Measurements from ENCODE around the gene RNF43.
A peak's percentile ranks its signal among the peaks of the same experiment; 100 is the strongest.

RNF43 gene

DNA sequence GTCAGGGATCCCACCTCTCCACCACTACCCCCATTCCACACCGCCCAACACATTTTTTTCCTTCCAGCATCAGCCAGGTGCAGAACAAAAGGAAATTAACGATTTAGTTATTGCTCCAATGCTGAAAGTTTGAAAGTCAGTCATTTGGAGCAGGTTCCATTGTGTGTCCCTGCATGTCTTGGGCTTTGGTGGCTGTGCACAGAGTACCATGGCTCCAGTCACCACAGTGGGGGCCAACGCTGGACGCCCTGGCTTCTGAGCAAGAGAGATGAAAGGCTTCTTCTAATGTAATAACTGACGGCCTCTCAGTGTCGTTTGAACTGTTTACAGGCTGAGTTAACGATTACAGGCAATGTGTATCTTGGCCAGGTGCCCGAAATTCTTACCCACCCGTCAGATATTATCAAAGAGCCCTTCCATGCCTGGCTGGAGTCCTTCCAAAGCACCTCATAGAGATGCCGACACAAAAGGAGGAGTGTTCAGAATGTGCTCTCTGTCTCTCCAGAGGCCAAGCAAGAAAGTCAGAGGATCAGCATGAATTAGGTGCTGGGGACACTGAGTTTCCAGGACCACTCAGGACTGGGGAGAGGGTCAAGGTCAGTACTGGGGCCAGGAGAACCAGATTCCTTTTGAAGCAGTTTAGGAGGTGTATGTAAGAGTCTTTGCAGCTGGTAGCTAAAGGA, 25.9 kb downstream of the RNF43 start:
- Histone ChIP-seq H3K9ac (ENCODE audit: low read length) (no peak overlapping the region), H3K4me3 (ENCODE audit: low read depth, low read length) (no peak overlapping the region), H3K9me3 (ENCODE audit: control insufficient read depth, insufficient read depth, low read depth, low read length) (no peaks in the 10 kb centered on the region), H3K4me1 (ENCODE audit: control insufficient read depth, insufficient read depth, low read length) (peaks cover 41% of the 10 kb centered on the region), H3K27ac (ENCODE audit: low read depth, low read length) (no peak overlapping the region), H3K27me3 (ENCODE audit: control insufficient read depth, insufficient read depth, low read length) (no peaks in the 10 kb centered on the region; the same call in 1 of the 2 replicates), H3K36me3 (ENCODE audit: control insufficient read depth, insufficient read depth, low read length) (no peaks in the 10 kb centered on the region)

GRCh38 chr17:58390884-58391283, 26.4 kb downstream of the RNF43 start:
- Histone ChIP-seq H3K4me1 (ENCODE audit: control insufficient read depth, insufficient read depth, low read length) (peaks cover 36% of the 10 kb centered on the region), H3K4me3 (ENCODE audit: low read depth, low read length) (no peak overlapping the region), H3K9ac (ENCODE audit: low read length) (no peak overlapping the region), H3K36me3 (ENCODE audit: control insufficient read depth, insufficient read depth, low read length) (no peaks in the 10 kb centered on the region), H3K27me3 (ENCODE audit: control insufficient read depth, insufficient read depth, low read length) (no peaks in the 10 kb centered on the region; the same call in 1 of the 2 replicates), H3K9me3 (ENCODE audit: control insufficient read depth, insufficient read depth, low read depth, low read length) (no peaks in the 10 kb centered on the region), H3K27ac (ENCODE audit: low read depth, low read length) (no peak overlapping the region)

GRCh38 chr17:58388302-58389190, 28.8 kb downstream of the RNF43 start:
- no peak overlapping the region for H3K27ac ChIP-seq (ENCODE audit: low read depth, low read length)
- peak overlapping the region; percentile 36 for H3K4me3 ChIP-seq (ENCODE audit: low read depth, low read length)

GRCh38 chr17:58387834-58388233, 29.5 kb downstream of the RNF43 start:
- Histone ChIP-seq H3K9me3 (ENCODE audit: control insufficient read depth, insufficient read depth, low read depth, low read length) (no peaks in the 10 kb centered on the region), H3K36me3 (ENCODE audit: control insufficient read depth, insufficient read depth, low read length) (no peaks in the 10 kb centered on the region), H3K27ac (ENCODE audit: low read depth, low read length) (no peak overlapping the region), H3K4me1 (ENCODE audit: control insufficient read depth, insufficient read depth, low read length) (peaks cover 44% of the 10 kb centered on the region), H3K27me3 (ENCODE audit: control insufficient read depth, insufficient read depth, low read length) (no peaks in the 10 kb centered on the region), H3K9ac (ENCODE audit: low read length) (no peak overlapping the region), H3K4me3 (ENCODE audit: low read depth, low read length) (no peak overlapping the region)

More at GRCh38 chr17:58388302-58389190, 28.8 kb downstream of the RNF43 start:
- Histone ChIP-seq H3K4me1 (ENCODE audit: control insufficient read depth, insufficient read depth, low read length) (peaks cover 44% of the 10 kb centered on the region), H3K9me3 (ENCODE audit: control insufficient read depth, insufficient read depth, low read depth, low read length) (no peaks in the 10 kb centered on the region), H3K27me3 (ENCODE audit: control insufficient read depth, insufficient read depth, low read length) (no peaks in the 10 kb centered on the region), H3K9ac (ENCODE audit: low read length) (no peak overlapping the region), H3K36me3 (ENCODE audit: control insufficient read depth, insufficient read depth, low read length) (no peaks in the 10 kb centered on the region)

DNA sequence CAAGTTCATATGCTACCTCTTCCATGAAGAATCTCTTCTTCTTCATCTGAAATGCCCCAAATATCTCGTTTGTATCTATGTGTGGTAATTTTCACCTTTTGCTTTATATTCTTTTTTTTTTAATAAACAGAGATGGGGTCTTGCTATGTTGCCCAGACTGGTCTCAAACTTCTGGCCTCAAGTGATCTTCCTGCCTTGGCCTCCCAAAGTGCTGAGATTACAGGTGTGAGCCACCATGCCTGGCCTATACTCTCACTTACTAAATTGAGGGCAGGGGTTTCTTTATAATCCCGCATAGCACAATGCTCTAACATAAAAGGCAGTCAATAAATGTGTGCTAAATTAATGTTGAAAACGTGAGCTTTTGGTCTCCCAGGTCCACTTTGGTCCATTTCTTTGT, 30.6 kb downstream of the RNF43 start:
- no peak overlapping the region for H3K4me3 ChIP-seq (ENCODE audit: low read depth, low read length)
- no peaks in the 10 kb centered on the region for H3K9me3 ChIP-seq (ENCODE audit: control insufficient read depth, insufficient read depth, low read depth, low read length)
- no peaks in the 10 kb centered on the region for H3K27me3 ChIP-seq (ENCODE audit: control insufficient read depth, insufficient read depth, low read length)

GRCh38 chr17:58385359-58385899, 31.9 kb downstream of the RNF43 start:
- Histone ChIP-seq H3K27ac (ENCODE audit: low read depth, low read length) (no peak overlapping the region), H3K4me1 (ENCODE audit: control insufficient read depth, insufficient read depth, low read length) (peaks cover 43% of the 10 kb centered on the region), H3K27me3 (ENCODE audit: control insufficient read depth, insufficient read depth, low read length) (no peaks in the 10 kb centered on the region), H3K36me3 (ENCODE audit: control insufficient read depth, insufficient read depth, low read length) (no peaks in the 10 kb centered on the region), H3K9ac (ENCODE audit: low read length) (no peak overlapping the region), H3K9me3 (ENCODE audit: control insufficient read depth, insufficient read depth, low read depth, low read length) (no peaks in the 10 kb centered on the region), H3K4me3 (ENCODE audit: low read depth, low read length) (no peak overlapping the region)

More for the DNA sequence above, 30.6 kb downstream of the RNF43 start:
- H3K27ac ChIP-seq (ENCODE audit: low read depth, low read length) = no peak overlapping the region
- H3K36me3 ChIP-seq (ENCODE audit: control insufficient read depth, insufficient read depth, low read length) = no peaks in the 10 kb centered on the region
- peaks cover 44% of the 10 kb centered on the region for H3K4me1 ChIP-seq (ENCODE audit: control insufficient read depth, insufficient read depth, low read length)
- no peak overlapping the region for H3K9ac ChIP-seq (ENCODE audit: low read length)

DNA sequence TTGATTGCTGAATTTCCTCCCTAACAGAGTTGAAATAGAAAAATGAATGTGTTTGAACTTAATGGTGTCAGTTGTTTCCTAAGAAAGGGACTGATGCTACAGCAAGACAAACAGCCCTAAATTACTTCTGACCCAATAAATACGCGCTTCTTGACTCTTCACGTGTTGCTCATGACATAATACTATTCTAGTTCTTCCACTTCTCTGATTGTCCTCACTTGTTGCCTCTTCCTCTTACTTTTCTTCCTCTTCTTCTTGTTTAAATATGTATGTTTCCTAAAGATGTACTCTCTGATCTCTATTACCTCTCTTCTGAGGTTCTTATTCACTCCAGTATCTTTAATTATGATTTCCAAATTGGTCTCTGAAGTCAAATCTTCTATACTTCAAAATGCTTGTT, 32.4 kb downstream of the RNF43 start:
- Histone ChIP-seq H3K27ac (ENCODE audit: low read depth, low read length) (no peak overlapping the region), H3K4me1 (ENCODE audit: control insufficient read depth, insufficient read depth, low read length) (peaks cover 42% of the 10 kb centered on the region), H3K36me3 (ENCODE audit: control insufficient read depth, insufficient read depth, low read length) (no peaks in the 10 kb centered on the region), H3K9me3 (ENCODE audit: control insufficient read depth, insufficient read depth, low read depth, low read length) (no peaks in the 10 kb centered on the region), H3K4me3 (ENCODE audit: low read depth, low read length) (no peak overlapping the region), H3K27me3 (ENCODE audit: control insufficient read depth, insufficient read depth, low read length) (no peaks in the 10 kb centered on the region), H3K9ac (ENCODE audit: low read length) (no peak overlapping the region)

- H3K9me3 ChIP-seq (ENCODE audit: control insufficient read depth, insufficient read depth, low read depth, low read length) = no peaks in the 10 kb centered on the region
- no peaks in the 10 kb centered on the region for H3K27me3 ChIP-seq (ENCODE audit: control insufficient read depth, insufficient read depth, low read length)
- H3K27ac ChIP-seq (ENCODE audit: low read depth, low read length) = no peak overlapping the region
- no peaks in the 10 kb centered on the region for H3K36me3 ChIP-seq (ENCODE audit: control insufficient read depth, insufficient read depth, low read length)
- H3K9ac ChIP-seq (ENCODE audit: low read length) = no peak overlapping the region
- H3K4me3 ChIP-seq (ENCODE audit: low read depth, low read length) = no peak overlapping the region
- peaks cover 43% of the 10 kb centered on the region for H3K4me1 ChIP-seq (ENCODE audit: control insufficient read depth, insufficient read depth, low read length)
Observed at GRCh38 chr17:58383892-58384462, 33.4 kb downstream of the RNF43 start.

DNA sequence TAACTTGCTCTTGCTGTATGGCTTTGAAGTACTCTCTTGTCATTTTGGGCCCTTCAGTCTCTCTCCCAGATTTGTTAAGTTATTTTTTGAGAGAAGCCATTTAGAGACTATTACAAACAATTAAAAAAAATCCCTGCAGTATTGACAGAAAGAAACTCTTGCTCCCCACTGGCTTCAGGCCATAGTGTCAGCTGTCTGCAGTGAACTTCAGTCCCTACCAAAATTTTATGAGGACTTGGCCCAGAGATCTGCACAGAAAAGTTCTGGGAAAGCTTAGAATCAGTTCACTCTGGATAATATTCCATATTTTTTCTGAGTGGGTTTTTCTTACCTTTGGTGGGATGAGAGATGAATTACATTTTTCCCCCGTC, 34.5 kb downstream of the RNF43 start:
- Histone ChIP-seq H3K27ac (ENCODE audit: low read depth, low read length) (no peak overlapping the region), H3K27me3 (ENCODE audit: control insufficient read depth, insufficient read depth, low read length) (no peaks in the 10 kb centered on the region), H3K4me1 (ENCODE audit: control insufficient read depth, insufficient read depth, low read length) (peaks cover 36% of the 10 kb centered on the region)

GRCh38 chr17:58382108-58382871, 35.0 kb downstream of the RNF43 start:
- H3K4me3 ChIP-seq (ENCODE audit: low read depth, low read length) = no peak overlapping the region
- peaks cover 38% of the 10 kb centered on the region for H3K4me1 ChIP-seq (ENCODE audit: control insufficient read depth, insufficient read depth, low read length)
- no peaks in the 10 kb centered on the region for H3K36me3 ChIP-seq (ENCODE audit: control insufficient read depth, insufficient read depth, low read length)
- no peaks in the 10 kb centered on the region for H3K27me3 ChIP-seq (ENCODE audit: control insufficient read depth, insufficient read depth, low read length)
- H3K27ac ChIP-seq (ENCODE audit: low read depth, low read length) = no peak overlapping the region
- H3K9me3 ChIP-seq (ENCODE audit: control insufficient read depth, insufficient read depth, low read depth, low read length) = no peaks in the 10 kb centered on the region
- H3K9ac ChIP-seq (ENCODE audit: low read length) = no peak overlapping the region

More for the DNA sequence above, 34.5 kb downstream of the RNF43 start:
- H3K4me3 ChIP-seq (ENCODE audit: low read depth, low read length) = no peak overlapping the region
- H3K9ac ChIP-seq (ENCODE audit: low read length) = no peak overlapping the region
- no peaks in the 10 kb centered on the region for H3K36me3 ChIP-seq (ENCODE audit: control insufficient read depth, insufficient read depth, low read length)
- H3K9me3 ChIP-seq (ENCODE audit: control insufficient read depth, insufficient read depth, low read depth, low read length) = no peaks in the 10 kb centered on the region

Measured in HUES6 (cell line).